ENCODE measurements around the gene NOS1AP.

DNA sequence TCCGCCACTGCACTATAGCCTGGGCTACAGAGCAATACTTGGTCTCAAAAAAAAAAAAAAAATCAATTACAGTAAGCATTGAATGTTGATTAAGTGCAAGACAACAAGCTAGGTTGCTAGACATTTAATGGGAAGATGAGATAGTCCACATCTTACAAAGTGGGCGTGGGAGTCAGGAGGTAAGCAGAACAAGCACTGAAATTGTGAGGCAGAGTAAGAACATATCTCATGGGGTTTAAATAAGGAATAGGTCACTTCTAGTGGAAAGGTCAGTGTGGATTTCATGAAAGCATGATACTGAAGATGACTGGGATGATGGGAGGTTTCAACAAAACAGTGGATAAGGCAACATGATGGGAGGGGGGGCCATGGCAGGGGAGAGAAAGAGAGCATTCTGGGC lies 44.0 kb upstream of the NOS1AP start:
- TF ChIP-seq ESRRA (CRISPR knock-in tag; IDR thresholded peaks at IDR 0.05; ENCODE audit: borderline replicate concordance), result no peak
- TF ChIP-seq, protein P1, sequence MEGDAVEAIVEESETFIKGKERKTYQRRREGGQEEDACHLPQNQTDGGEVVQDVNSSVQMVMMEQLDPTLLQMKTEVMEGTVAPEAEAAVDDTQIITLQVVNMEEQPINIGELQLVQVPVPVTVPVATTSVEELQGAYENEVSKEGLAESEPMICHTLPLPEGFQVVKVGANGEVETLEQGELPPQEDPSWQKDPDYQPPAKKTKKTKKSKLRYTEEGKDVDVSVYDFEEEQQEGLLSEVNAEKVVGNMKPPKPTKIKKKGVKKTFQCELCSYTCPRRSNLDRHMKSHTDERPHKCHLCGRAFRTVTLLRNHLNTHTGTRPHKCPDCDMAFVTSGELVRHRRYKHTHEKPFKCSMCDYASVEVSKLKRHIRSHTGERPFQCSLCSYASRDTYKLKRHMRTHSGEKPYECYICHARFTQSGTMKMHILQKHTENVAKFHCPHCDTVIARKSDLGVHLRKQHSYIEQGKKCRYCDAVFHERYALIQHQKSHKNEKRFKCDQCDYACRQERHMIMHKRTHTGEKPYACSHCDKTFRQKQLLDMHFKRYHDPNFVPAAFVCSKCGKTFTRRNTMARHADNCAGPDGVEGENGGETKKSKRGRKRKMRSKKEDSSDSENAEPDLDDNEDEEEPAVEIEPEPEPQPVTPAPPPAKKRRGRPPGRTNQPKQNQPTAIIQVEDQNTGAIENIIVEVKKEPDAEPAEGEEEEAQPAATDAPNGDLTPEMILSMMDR (IDR thresholded peaks at IDR 0.05), result no peak
- TF ChIP-seq SP1 (CRISPR knock-in tag; conservative IDR thresholded peaks at IDR 0.05), result no peak
- TF ChIP-seq ZBTB21 (CRISPR knock-in tag; IDR thresholded peaks at IDR 0.05; ENCODE audit: borderline replicate concordance), result no peak
- no peak for TF ChIP-seq FOXK1 (CRISPR knock-in tag; IDR thresholded peaks at IDR 0.05)
- TF ChIP-seq, protein P2, sequence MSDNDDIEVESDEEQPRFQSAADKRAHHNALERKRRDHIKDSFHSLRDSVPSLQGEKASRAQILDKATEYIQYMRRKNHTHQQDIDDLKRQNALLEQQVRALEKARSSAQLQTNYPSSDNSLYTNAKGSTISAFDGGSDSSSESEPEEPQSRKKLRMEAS (CRISPR knock-in tag; IDR thresholded peaks at IDR 0.05), result no peak
- TF ChIP-seq TEAD4 (CRISPR knock-in tag; IDR thresholded peaks at IDR 0.05), result no peak

All from WTC11 (cell line).